DND-41 (cell line): Measurements from ENCODE around the gene SLC28A3.
A peak's percentile ranks its signal among the peaks of the same experiment; 100 is the strongest.

Source experiments
- ATAC-seq: fragments of 200-7000 bp; cut with Tn5 transposase; 3 replicates; pipeline ENCODE4 v1.9.1; 2021; ENCODE audit warnings: low read depth; ENCODE audit not compliant: insufficient read depth
- DNase-seq: peaks from one replicate; pipeline ENCODE4 v3.0.0-alpha.2; 2020
- H2AFZ ChIP-seq: 2 replicates; pipeline ENCODE4 v1.6.0; 2012; ENCODE audit warnings: low read depth, low read length
- H3K27ac ChIP-seq: 2 replicates; pipeline ENCODE4 v1.5.1; 2012; ENCODE audit warnings: low read length, inconsistent platforms
- H3K27me3 ChIP-seq: fragments of 200-600 bp; sonication (generic); 2 replicates; pipeline ENCODE4 v1.6.0; 2012; ENCODE audit warnings: low read length, mild to moderate bottlenecking, inconsistent platforms; ENCODE audit not compliant: insufficient read depth, poor library complexity
- H3K36me3 ChIP-seq: 2 replicates; pipeline ENCODE4 v1.5.1; 2012; ENCODE audit warnings: low read length, inconsistent platforms; ENCODE audit not compliant: insufficient read depth
- H3K4me1 ChIP-seq: 2 replicates; pipeline ENCODE4 v1.5.1; 2012; ENCODE audit warnings: mild to moderate bottlenecking, low read length; ENCODE audit not compliant: insufficient read depth
- H3K4me2 ChIP-seq: 2 replicates; pipeline ENCODE4 v1.6.0; 2012; ENCODE audit warnings: mild to moderate bottlenecking, moderate library complexity, low read length, inconsistent platforms; ENCODE audit not compliant: insufficient read depth
- H3K4me3 ChIP-seq, 2 experiments: fragments of 200-600 bp in 1 of 2; shearing (Covaris generic) in 1 of 2; 2 replicates each; pipeline ENCODE4 v1.5.1; 2012 to 2016; ENCODE audit warnings: inconsistent platforms in 2 of 2, low read length in 2 of 2, mild to moderate bottlenecking in 2 of 2, low read depth in 1 of 2, moderate library complexity in 1 of 2
- H3K79me2 ChIP-seq: 2 replicates; pipeline ENCODE4 v1.6.0; 2012; ENCODE audit warnings: low read length, inconsistent platforms; ENCODE audit not compliant: insufficient read depth
- H3K9ac ChIP-seq: 2 replicates; pipeline ENCODE4 v1.6.0; 2012; ENCODE audit warnings: low read depth, mild to moderate bottlenecking, inconsistent platforms, low read length, moderate library complexity
- H3K9me3 ChIP-seq: 2 replicates; pipeline ENCODE4 v1.5.1; 2012; ENCODE audit warnings: low read length, moderate library complexity, mild to moderate bottlenecking, inconsistent platforms; ENCODE audit not compliant: insufficient read depth, severe bottlenecking
- H4K20me1 ChIP-seq: 2 replicates; pipeline ENCODE4 v1.6.0; 2012; ENCODE audit warnings: low read length; ENCODE audit not compliant: insufficient read depth
- EZH2 ChIP-seq: IDR thresholded peaks from 3 replicates; pipeline ENCODE4 v1.6.1; 2012; ENCODE audit warnings: borderline replicate concordance, low read depth, mild to moderate bottlenecking, moderate library complexity, low read length, inconsistent platforms; ENCODE audit not compliant: severe bottlenecking
- TF ChIP-seq, protein P1 (sequence below): IDR thresholded peaks from 2 replicates; pipeline ENCODE4 v1.5.1; 2012; ENCODE audit warnings: borderline replicate concordance, low read length, moderate library complexity, mild to moderate bottlenecking; ENCODE audit not compliant: poor library complexity, severe bottlenecking; ENCODE audit errors: extremely low read depth

SLC28A3 gene

DNA sequence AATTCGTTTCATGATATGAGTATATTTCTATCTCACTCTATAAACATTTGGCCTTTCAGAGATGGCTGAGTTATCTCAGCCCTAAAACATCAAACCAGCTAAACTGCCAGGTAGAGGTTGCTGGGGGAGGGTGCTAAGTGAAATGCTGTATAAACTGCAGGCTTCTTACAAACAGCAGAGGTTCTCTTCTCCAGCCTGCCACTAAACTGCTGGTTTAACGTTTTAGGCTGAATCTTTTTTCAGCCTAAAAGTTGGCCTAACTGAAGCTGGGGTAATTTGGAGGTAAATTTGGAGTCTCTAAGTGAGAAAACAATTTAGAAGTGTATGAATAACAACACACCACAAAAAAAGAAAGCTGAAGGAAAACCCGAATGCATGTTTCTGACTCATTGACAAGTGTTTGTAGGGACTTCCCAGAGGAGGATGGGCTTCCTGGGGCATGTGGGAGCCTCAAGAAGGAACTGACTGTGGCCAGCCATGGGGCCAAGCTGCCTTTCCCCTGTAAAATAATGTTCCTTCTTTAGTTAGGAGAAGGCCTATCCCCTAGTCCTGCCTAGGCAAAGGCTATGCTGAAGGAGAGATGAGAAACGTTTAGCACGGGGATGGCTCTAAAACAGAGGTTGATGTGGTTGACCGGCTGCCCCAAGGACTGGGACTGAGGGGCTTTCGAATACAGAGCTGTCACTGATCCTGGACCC, 44.3 kb downstream of the SLC28A3 start:
- no peak for DNase-seq
- TF ChIP-seq EZH2: no peak
- TF ChIP-seq, protein P1, sequence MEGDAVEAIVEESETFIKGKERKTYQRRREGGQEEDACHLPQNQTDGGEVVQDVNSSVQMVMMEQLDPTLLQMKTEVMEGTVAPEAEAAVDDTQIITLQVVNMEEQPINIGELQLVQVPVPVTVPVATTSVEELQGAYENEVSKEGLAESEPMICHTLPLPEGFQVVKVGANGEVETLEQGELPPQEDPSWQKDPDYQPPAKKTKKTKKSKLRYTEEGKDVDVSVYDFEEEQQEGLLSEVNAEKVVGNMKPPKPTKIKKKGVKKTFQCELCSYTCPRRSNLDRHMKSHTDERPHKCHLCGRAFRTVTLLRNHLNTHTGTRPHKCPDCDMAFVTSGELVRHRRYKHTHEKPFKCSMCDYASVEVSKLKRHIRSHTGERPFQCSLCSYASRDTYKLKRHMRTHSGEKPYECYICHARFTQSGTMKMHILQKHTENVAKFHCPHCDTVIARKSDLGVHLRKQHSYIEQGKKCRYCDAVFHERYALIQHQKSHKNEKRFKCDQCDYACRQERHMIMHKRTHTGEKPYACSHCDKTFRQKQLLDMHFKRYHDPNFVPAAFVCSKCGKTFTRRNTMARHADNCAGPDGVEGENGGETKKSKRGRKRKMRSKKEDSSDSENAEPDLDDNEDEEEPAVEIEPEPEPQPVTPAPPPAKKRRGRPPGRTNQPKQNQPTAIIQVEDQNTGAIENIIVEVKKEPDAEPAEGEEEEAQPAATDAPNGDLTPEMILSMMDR: no peak

DNA sequence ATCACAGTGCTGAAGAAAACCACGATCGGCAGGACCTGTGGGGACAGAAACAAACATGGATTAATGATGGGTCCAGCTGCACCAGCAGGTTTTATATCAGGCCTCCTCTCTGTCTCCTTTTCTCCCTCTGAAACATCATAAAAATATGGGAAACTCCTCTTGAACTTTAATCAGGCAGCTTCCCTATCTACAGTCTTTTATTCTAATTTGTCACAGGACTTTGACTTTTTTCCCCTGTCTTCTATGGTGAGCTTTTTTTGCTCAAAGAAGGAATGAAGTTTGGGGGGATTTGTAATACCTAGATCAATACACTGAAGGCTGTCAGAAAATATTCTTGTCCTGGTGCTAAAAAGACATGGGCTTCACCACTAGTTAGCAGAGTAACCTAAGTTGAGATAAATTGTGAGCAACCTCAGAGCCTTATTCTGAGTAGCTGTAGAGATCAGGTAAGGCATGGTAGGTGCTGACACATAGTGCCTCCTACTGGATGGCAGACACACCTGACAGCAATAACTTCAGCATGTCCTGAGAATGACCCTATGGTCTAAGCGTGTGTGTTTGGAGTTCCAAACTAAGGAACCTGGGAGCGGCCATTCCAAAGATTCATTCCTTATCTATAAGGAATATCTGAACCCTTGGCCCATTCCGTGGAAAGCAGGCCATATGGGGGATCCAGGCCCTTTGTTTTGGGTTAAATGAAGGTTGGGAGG, 46.2 kb downstream of the SLC28A3 start:
- H3K4me2 ChIP-seq: no peak overlapping the region
- H3K79me2 ChIP-seq: no peaks in the 10 kb centered on the region
- no peak overlapping the region for H2AFZ ChIP-seq
- no peak for ATAC-seq
- H3K9ac ChIP-seq: no peak overlapping the region
- H3K36me3 ChIP-seq: no peaks in the 10 kb centered on the region
- no peak overlapping the region for H3K27ac ChIP-seq
- no peaks in the 10 kb centered on the region for H3K27me3 ChIP-seq
- H3K9me3 ChIP-seq: no peaks in the 10 kb centered on the region
- no peak overlapping the region for H3K4me3 ChIP-seq
- H4K20me1 ChIP-seq: no peaks in the 10 kb centered on the region
- TF ChIP-seq, protein P1: peak; percentile 19
- no peak for TF ChIP-seq EZH2
- no peaks in the 10 kb centered on the region for H3K4me1 ChIP-seq
- DNase-seq: no peak

More for the DNA sequence above, 44.3 kb downstream of the SLC28A3 start:
- H3K4me2 ChIP-seq: no peak overlapping the region
- H3K79me2 ChIP-seq: no peaks in the 10 kb centered on the region
- H3K36me3 ChIP-seq: no peaks in the 10 kb centered on the region
- no peak overlapping the region for H2AFZ ChIP-seq
- no peaks in the 10 kb centered on the region for H3K9me3 ChIP-seq
- H3K9ac ChIP-seq: no peak overlapping the region
- no peaks in the 10 kb centered on the region for H3K27me3 ChIP-seq
- ATAC-seq: no peak
- H3K4me1 ChIP-seq: no peaks in the 10 kb centered on the region
- H3K27ac ChIP-seq: no peak overlapping the region
- no peaks in the 10 kb centered on the region for H4K20me1 ChIP-seq
- no peak overlapping the region for H3K4me3 ChIP-seq

DNA sequence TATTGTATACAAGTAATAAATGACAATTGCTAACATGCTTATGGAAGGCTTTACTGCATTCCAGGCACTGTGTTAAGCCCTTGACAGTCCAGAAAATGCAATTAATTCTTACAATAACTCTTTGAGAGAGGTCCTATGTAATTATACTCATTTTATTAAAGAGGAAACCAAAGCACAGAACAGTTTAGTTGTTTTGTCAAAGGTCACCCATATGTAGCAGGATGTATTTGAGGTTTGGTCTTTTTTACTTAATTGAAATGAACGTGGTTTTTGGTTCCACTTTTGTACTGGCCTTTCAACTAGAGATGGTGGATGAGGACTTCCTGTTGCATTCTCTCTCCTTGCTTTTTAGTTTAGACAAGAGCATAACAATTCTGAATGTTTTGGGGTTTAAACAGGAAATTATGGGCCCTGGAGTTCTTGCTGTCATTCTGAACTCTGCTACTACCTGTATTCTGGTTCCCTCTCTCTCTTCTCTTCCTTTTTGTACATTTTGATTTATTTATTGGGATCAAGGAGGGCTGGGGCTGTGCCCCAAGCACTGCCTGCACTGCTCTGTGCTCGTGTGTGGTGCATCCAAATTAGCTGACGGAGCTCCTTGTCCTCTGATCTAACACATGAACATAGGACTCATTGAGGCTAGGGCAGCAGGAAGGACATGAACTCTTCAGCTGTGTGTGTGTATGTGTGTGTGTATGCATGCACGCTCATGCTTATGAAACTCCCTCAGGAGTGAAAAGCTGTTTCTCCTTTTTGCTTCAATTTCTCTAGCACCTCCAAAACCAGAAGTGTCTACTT, 47.4 kb downstream of the SLC28A3 start:
- no peak overlapping the region for H3K4me3 ChIP-seq
- ATAC-seq: no peak
- no peak overlapping the region for H3K27ac ChIP-seq

More for the DNA sequence above, 47.4 kb downstream of the SLC28A3 start:
- Histone ChIP-seq H3K79me2 (no peaks in the 10 kb centered on the region), H3K4me1 (no peaks in the 10 kb centered on the region), H3K27me3 (no peaks in the 10 kb centered on the region), H3K36me3 (no peaks in the 10 kb centered on the region), H3K4me2 (no peak overlapping the region), H3K9ac (no peak overlapping the region), H2AFZ (no peak overlapping the region), H3K9me3 (no peaks in the 10 kb centered on the region), H4K20me1 (no peaks in the 10 kb centered on the region)
- no peak for TF ChIP-seq EZH2
- TF ChIP-seq, protein P1: no peak
- no peak for DNase-seq
